Breast epithelium (tissue), 4 donors: ENCODE results near the gene VEZF1. TPM values are rescaled to one million over a fixed set of nuclear protein-coding genes. Genes with fewer than 3 reads are reported as not detected.

ENCODE experiments used
- DNase-seq, 2 donors: peaks; one replicate each; pipeline ENCODE4 v3.0.0-alpha.2; 2019; ENCODE audit warnings: low spot score in 2 of 2
- H3K27ac ChIP-seq, 2 donors: fragments of 200-600 bp; sonication (generic) in 1 of 2; one replicate each; pipeline ENCODE4 v1.5.1; 2016 to 2019; ENCODE audit warnings: mild to moderate bottlenecking in 1 of 2
- H3K27me3 ChIP-seq, 2 donors: fragments of 200-600 bp; sonication (generic) in 1 of 2; one replicate each; pipeline versions ENCODE4 v1.5.1 to v1.6.0; 2017 to 2019; ENCODE audit warnings: control low read depth in 1 of 2, mild to moderate bottlenecking in 1 of 2
- H3K36me3 ChIP-seq: fragments of 200-600 bp; one replicate; pipeline ENCODE4 v1.5.1; 2019
- H3K4me1 ChIP-seq, 2 donors: fragments of 200-600 bp; sonication (generic); one replicate each; pipeline ENCODE4 v1.5.1; 2016 to 2019; ENCODE audit warnings: control low read depth in 1 of 2
- H3K4me3 ChIP-seq, 3 donors: fragments of 200-600 bp; sonication (generic); 1 replicate in 2 of 3; 2 replicates in 1 of 3; pipeline ENCODE4 v1.5.1; 2016 to 2019; ENCODE audit warnings: mild to moderate bottlenecking in 3 of 3, moderate library complexity in 2 of 3
- H3K9me3 ChIP-seq, 2 donors: fragments of 200-600 bp; sonication (generic) in 1 of 2; one replicate each; pipeline ENCODE4 v1.5.1; 2016 to 2019; ENCODE audit warnings: control low read depth in 1 of 2
- CTCF ChIP-seq, 3 donors: fragments of 450-650 bp; IDR thresholded peaks; one replicate each; pipeline ENCODE4 v1.5.1; 2016 to 2017; ENCODE audit warnings: antibody characterized with exemption in 3 of 3, mild to moderate bottlenecking in 3 of 3, moderate library complexity in 3 of 3
- POLR2A ChIP-seq: fragments of 450-650 bp; IDR thresholded peaks from one replicate; pipeline ENCODE4 v1.6.1; 2016; ENCODE audit warnings: antibody characterized with exemption, mild to moderate bottlenecking, moderate library complexity
- POLR2AphosphoS5 ChIP-seq, 3 donors: sonication (generic); formaldehyde crosslinking; IDR thresholded peaks; one replicate each; pipeline ENCODE4 v1.6.1; 2017; ENCODE audit warnings: antibody characterized with exemption in 3 of 3
- intact Hi-C: fragments of 100-400 bp; cut with DNase I; formaldehyde crosslinking; loops from one replicate; pipeline ENCODE4 v1.15.1; 2023; ENCODE audit warnings: low total_unique reads
- total RNA-seq, 3 donors: library from RNA; depleted of rRNA; stranded (reverse); fragments of >200 nt; gene quantifications; one replicate each; pipeline ENCODE4 v1.1.0, GENCODE V29; 2016

The VEZF1 gene
- total RNA-seq, 3 donors from 2014 or later: 55.5 to 76.5 (median 66.9) TPM

- Histone ChIP-seq H3K4me1 (peaks cover 16 to 23% of the 10 kb centered on the region in 2 donors), H3K4me3 (no peak overlapping the region), H3K36me3 (no peaks in the 10 kb centered on the region), H3K27ac (peak overlapping the region; percentile 41 to 62), H3K9me3 (no peaks in the 10 kb centered on the region), H3K27me3 (no peaks in the 10 kb centered on the region)
- intact Hi-C loops: no loop called here
- no peak for TF ChIP-seq POLR2A
- TF ChIP-seq POLR2AphosphoS5 (IDR thresholded peaks at IDR 0.05): no peak
- TF ChIP-seq CTCF (IDR thresholded peaks at IDR 0.05): no peak
- DNase-seq: no peak
Observed at GRCh38 chr17:57939797-57940196, 48.3 kb downstream of the VEZF1 start.

GRCh38 chr17:57938061-57938502 lies 50.0 kb downstream of the VEZF1 start:
- Histone ChIP-seq H3K4me1 (peaks cover 16 to 23% of the 10 kb centered on the region in 2 donors), H3K27ac (peak overlapping the region in 1 of 2 donors; percentile 96), H3K9me3 (no peaks in the 10 kb centered on the region), H3K36me3 (no peaks in the 10 kb centered on the region), H3K4me3 (no peak overlapping the region), H3K27me3 (no peaks in the 10 kb centered on the region)
- TF ChIP-seq CTCF (IDR thresholded peaks at IDR 0.05): no peak
- TF ChIP-seq POLR2AphosphoS5 (IDR thresholded peaks at IDR 0.05): no peak
- no peak for TF ChIP-seq POLR2A
- intact Hi-C loops: no loop called here
- DNase-seq: no peak

DNA sequence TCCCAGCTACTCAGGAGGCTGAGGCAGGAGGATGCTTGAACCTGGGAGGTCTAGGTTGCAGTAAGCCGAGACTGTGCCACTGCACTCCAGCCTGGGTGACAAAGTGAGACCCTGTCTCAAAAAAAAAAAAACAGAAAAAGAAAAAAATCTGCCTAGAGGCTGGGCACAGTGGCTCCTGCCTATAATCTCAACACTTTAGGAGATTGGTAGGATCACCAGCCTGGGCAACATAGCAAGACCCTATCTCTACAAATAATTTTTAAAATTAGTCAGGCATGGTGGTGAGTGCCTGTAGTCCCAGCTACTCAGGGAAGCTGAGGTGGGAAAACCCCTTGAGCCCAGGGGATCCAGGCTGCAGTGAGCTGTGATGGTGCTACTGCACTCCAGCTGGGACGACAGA lies 50.6 kb downstream of the VEZF1 start:
- TF ChIP-seq POLR2AphosphoS5 (IDR thresholded peaks at IDR 0.05) (no peak), CTCF (IDR thresholded peaks at IDR 0.05) (no peak), POLR2A (no peak)
- Histone ChIP-seq H3K27ac (peak overlapping the region in 1 of 2 donors; percentile 96), H3K4me3 (no peak overlapping the region), H3K4me1 (peaks cover 16 to 23% of the 10 kb centered on the region in 2 donors), H3K27me3 (no peaks in the 10 kb centered on the region), H3K36me3 (no peaks in the 10 kb centered on the region), H3K9me3 (no peaks in the 10 kb centered on the region)
- intact Hi-C loops: no loop called here
- no peak for DNase-seq

DNA sequence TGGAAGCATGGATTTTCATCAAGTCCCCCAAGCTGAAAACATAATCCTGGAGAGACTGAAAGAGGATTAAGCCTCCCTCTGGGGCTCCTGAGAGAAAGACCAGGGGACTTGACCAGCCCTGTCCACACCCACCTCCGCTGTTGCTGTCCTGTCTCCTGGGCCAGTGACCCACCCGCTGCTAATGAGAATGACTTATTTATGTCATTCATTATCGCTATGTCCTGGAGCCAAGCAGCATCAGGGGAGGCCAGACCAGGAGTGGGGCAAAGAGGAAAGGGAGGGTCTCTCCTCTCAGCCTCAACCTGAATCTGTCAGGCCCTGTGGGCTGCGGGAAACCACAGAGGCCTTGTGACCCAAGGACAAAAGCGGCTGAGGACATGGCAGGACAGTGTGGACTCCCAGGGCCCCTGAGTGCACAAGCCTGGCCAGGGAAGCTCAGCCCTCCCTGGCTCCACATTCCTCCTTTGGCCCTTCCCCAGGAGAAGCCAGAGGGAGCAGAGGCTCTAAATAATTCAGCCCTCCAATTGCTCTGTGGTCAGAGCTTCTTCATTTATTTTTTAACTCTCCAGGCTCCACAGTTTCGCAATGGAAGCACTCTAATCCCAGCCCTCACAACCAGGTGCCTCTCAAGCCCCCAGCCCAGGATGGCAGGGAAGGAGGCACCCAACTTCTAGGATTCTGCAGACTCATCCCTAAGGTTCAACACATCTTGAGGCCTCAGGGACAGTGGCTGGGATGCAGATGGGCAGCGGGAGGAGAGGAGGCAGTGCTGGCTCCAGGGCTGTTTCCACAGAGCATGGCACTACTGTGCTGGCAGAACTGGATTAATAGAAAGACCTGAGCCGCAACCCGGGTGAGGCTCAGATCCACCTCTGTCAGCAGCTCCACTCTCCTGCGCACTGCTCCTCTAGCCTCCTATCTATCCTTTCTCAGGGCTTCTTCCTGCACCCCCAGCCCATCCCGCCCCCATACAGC lies 51.9 kb downstream of the VEZF1 start:
- Histone ChIP-seq H3K4me1 (peaks cover 10 to 27% of the 10 kb centered on the region in 2 donors), H3K4me3 (peak overlapping the region in 1 of 3 donors; percentile 32), H3K36me3 (no peaks in the 10 kb centered on the region), H3K9me3 (no peaks in the 10 kb centered on the region), H3K27me3 (no peaks in the 10 kb centered on the region), H3K27ac (peak overlapping the region; percentile 96 to 97)
- intact Hi-C loops: no loop called here
- no peak for TF ChIP-seq POLR2A
- TF ChIP-seq CTCF (IDR thresholded peaks at IDR 0.05): no peak
- peak in 2 of 3 donors; percentile 7 to 13 for TF ChIP-seq POLR2AphosphoS5 (IDR thresholded peaks at IDR 0.05)
- peak in 1 of 2 donors; percentile 76 for DNase-seq

GRCh38 chr17:57931488-57932137 lies 56.4 kb downstream of the VEZF1 start:
- Histone ChIP-seq H3K4me1 (peaks cover 17 to 18% of the 10 kb centered on the region in 2 donors), H3K27me3 (no peaks in the 10 kb centered on the region), H3K36me3 (no peaks in the 10 kb centered on the region), H3K9me3 (no peaks in the 10 kb centered on the region), H3K27ac (peak overlapping the region; percentile 49 to 68), H3K4me3 (no peak overlapping the region)
- peak in 1 of 3 donors; percentile 50 for TF ChIP-seq POLR2AphosphoS5 (IDR thresholded peaks at IDR 0.05)
- TF ChIP-seq CTCF (IDR thresholded peaks at IDR 0.05): no peak
- no peak for TF ChIP-seq POLR2A
- DNase-seq: peak in 1 of 2 donors; percentile 76
- intact Hi-C loops: no loop called here
